OCI-LY7 (cell line): ENCODE results near the gene OPCML.

Experiments used
- CTCF ChIP-seq: fragments of 200-600 bp; sonication (generic); conservative IDR thresholded peaks from 2 replicates; pipeline ENCODE4 v1.5.1; 2014; ENCODE audit warnings: mild to moderate bottlenecking, antibody characterized with exemption, low read length, moderate library complexity, mixed read lengths
- EZH2phosphoT487 ChIP-seq: fragments of 200-600 bp; sonication (generic); IDR thresholded peaks from 2 replicates; pipeline ENCODE4 v1.6.1; 2018; ENCODE audit warnings: low read depth, borderline replicate concordance, mild to moderate bottlenecking, mixed run types, antibody characterized with exemption, low read length, moderate library complexity, mixed read lengths

- TF ChIP-seq CTCF (no peak), EZH2phosphoT487 (no peak)
Observed at GRCh38 chr11:132427611-132428010, 1104.7 kb downstream of the OPCML start.
